ENCODE results near the gene SBSN.

DNA sequence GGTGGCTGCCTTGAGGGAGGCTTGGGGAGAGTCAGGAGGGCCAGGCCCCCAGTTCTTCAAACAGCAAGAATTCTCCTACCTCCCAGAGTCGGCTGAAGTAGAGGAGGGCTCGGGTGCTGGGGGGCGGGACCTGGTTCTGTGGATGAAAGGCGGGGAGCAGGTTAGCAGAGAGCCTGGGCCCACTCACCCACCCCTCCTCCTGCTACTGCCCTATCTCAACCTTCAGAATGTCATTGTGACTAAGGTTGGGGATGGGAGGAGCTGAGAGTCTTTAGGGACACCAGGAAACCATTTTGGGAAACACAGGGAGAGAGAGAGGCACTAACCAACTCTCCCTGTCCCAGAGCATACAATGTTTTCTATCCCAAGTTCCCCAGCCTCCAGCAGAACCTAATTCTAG, 25.4 kb downstream of the SBSN start:
- TF ChIP-seq KDM1A (IDR thresholded peaks at IDR 0.05; ENCODE audit: borderline replicate concordance) (no peak), NRF1 (conservative IDR thresholded peaks at IDR 0.05; ENCODE audit: low read depth, low read length) (no peak), GABPA (IDR thresholded peaks at IDR 0.05; ENCODE audit: low read depth) (no peak), CTCF (IDR thresholded peaks at IDR 0.05 in 2 of 3, conservative IDR thresholded peaks at IDR 0.05 in 1 of 3; ENCODE audit: control insufficient read depth in 2 of 3, extremely low read depth in 1 of 3, insufficient read depth in 1 of 3, low read depth in 3 of 3, low read length in 3 of 3) (no peak), SIN3A (IDR thresholded peaks at IDR 0.05; ENCODE audit: low read depth, low read length) (no peak), SUZ12 (IDR thresholded peaks at IDR 0.05; ENCODE audit: unreplicated experiment) (no peak), FOXM1 (IDR thresholded peaks at IDR 0.05; ENCODE audit: low read depth, low read length) (no peak), EZH2 (IDR thresholded peaks at IDR 0.05; ENCODE audit: borderline replicate concordance, control insufficient read depth, low read depth, low read length) (no peak)

Data from GM12878 (cell line).